ENCODE data around the gene MUC2.

MUC2 gene

DNA sequence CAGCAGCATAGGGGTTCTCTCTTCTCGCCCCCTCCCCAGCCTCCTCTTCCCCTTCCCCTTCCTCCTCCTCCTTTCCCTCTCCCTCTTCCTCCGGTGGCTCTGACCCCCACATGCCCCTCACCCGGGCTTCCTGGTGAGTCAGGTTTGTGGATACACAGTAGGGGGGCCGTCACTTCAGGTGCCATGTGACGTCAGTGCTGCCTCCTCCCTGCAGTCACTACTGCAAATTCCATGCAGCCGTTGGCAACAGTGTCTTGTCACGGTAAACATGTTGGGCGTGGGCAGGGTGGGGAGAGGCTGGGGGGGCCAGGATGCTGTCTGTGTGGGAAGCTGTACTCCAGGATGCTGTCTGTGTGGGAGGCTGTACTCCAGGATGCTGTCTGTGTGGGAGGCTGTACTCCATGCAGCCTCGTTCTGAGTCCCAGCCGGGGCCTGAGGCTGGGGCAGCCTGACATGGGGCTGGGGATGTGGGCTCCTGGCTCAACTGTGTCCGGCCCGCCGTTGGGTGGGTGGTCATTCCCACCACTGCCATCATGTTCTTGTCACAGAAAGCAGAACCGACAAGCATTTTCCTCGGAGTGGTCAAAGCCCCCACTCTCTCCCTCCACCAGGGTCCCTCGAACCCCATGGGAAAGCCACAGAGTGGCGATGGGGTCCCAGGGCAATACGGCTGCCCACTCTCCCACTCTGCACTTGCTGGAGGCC lies 2.4 kb upstream of the MUC2 start:
- TF ChIP-seq ZNF384 (IDR thresholded peaks at IDR 0.05) (no peak), FOXA1 (IDR thresholded peaks at IDR 0.05) (no peak), PKNOX1 (IDR thresholded peaks at IDR 0.05) (no peak), BHLHE40 (IDR thresholded peaks at IDR 0.05; ENCODE audit: borderline replicate concordance) (no peak), L3MBTL2 (conservative IDR thresholded peaks at IDR 0.05) (no peak), FOXK2 (IDR thresholded peaks at IDR 0.05) (no peak), LEF1 (IDR thresholded peaks at IDR 0.05; ENCODE audit: borderline replicate concordance) (no peak), FOXM1 (IDR thresholded peaks at IDR 0.05; ENCODE audit: borderline replicate concordance) (no peak), NFRKB (IDR thresholded peaks at IDR 0.05) (no peak), HDGF (IDR thresholded peaks at IDR 0.05; ENCODE audit: borderline replicate concordance) (no peak)
- CTCF ChIA-PET = interaction anchor here (0.7 kb wide), 1 partner anchor 81 kb away, joined by 3 read pairs; no protein-coding TSS in a partner anchor
- DNase-seq (ENCODE audit: extremely low spot score) = no peak
- POLR2A ChIA-PET = no interaction called here

- ChIA-PET CTCF (interaction anchor here (0.7 kb wide), 1 partner anchor 82 kb away, joined by 3 read pairs; no protein-coding TSS in a partner anchor), POLR2A (no interaction called here)
- DNase-seq (ENCODE audit: extremely low spot score) = no peak
- TF ChIP-seq FOXK2 (IDR thresholded peaks at IDR 0.05) (no peak), PKNOX1 (IDR thresholded peaks at IDR 0.05) (no peak), BHLHE40 (IDR thresholded peaks at IDR 0.05; ENCODE audit: borderline replicate concordance) (no peak), ARNT (IDR thresholded peaks at IDR 0.05) (no peak), FOXA1 (IDR thresholded peaks at IDR 0.05) (no peak), TARDBP (IDR thresholded peaks at IDR 0.05) (no peak), ELF4 (IDR thresholded peaks at IDR 0.05) (no peak), L3MBTL2 (conservative IDR thresholded peaks at IDR 0.05) (no peak), SUZ12 (IDR thresholded peaks at IDR 0.05) (no peak), ZNF384 (IDR thresholded peaks at IDR 0.05) (no peak), FOXM1 (IDR thresholded peaks at IDR 0.05; ENCODE audit: borderline replicate concordance) (no peak), SP1 (IDR thresholded peaks at IDR 0.05) (no peak), HDGF (IDR thresholded peaks at IDR 0.05; ENCODE audit: borderline replicate concordance) (no peak), LEF1 (IDR thresholded peaks at IDR 0.05; ENCODE audit: borderline replicate concordance) (no peak), CTBP1 (IDR thresholded peaks at IDR 0.05; ENCODE audit: borderline replicate concordance) (no peak), NFRKB (IDR thresholded peaks at IDR 0.05) (no peak)
Measured at GRCh38 chr11:1072821-1073231, 1.8 kb upstream of the MUC2 start.

DNA sequence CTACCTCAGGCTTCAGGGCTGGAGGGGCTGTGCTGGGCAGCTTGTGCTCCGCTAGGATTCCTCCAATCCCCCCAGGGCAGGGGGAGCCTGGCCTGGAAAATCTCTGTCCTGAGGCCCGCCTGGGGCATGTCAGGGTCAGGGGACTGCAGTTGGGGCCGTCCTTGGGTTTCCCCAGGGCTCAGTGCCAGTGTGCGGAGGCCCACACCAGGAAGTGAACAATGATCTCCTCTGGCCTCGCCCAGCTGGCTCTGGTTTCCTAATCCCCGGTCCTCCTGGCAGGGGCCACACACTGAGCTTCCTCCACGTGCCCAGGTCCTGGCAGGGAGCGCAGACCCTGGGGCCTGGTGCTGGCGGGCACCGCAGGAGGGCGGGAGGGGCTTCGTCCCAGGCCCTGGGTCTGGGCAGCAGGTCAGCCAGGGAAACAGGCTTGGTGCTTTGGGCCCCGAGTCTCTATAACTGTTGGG lies 1.4 kb upstream of the MUC2 start:
- no peak for DNase-seq (ENCODE audit: extremely low spot score)
- ChIA-PET POLR2A (no interaction called here), CTCF (interaction anchor here (0.7 kb wide), 1 partner anchor 82 kb away, joined by 3 read pairs; no protein-coding TSS in a partner anchor)
- TF ChIP-seq BHLHE40 (IDR thresholded peaks at IDR 0.05; ENCODE audit: borderline replicate concordance) = no peak
- no peak for TF ChIP-seq LEF1 (IDR thresholded peaks at IDR 0.05; ENCODE audit: borderline replicate concordance)
- TF ChIP-seq FOXM1 (IDR thresholded peaks at IDR 0.05; ENCODE audit: borderline replicate concordance) = no peak
- no peak for TF ChIP-seq ELF4 (IDR thresholded peaks at IDR 0.05)
- TF ChIP-seq NFRKB (IDR thresholded peaks at IDR 0.05) = no peak
- no peak for TF ChIP-seq PKNOX1 (IDR thresholded peaks at IDR 0.05)
- TF ChIP-seq TARDBP (IDR thresholded peaks at IDR 0.05) = no peak
- no peak for TF ChIP-seq L3MBTL2 (conservative IDR thresholded peaks at IDR 0.05)
- no peak for TF ChIP-seq FOXK2 (IDR thresholded peaks at IDR 0.05)
- TF ChIP-seq FOXA1 (IDR thresholded peaks at IDR 0.05) = no peak
- no peak for TF ChIP-seq ARNT (IDR thresholded peaks at IDR 0.05)
- TF ChIP-seq CTBP1 (IDR thresholded peaks at IDR 0.05; ENCODE audit: borderline replicate concordance) = no peak
- no peak for TF ChIP-seq SP1 (IDR thresholded peaks at IDR 0.05)
- TF ChIP-seq SUZ12 (IDR thresholded peaks at IDR 0.05) = no peak
- no peak for TF ChIP-seq ZNF384 (IDR thresholded peaks at IDR 0.05)
- no peak for TF ChIP-seq HDGF (IDR thresholded peaks at IDR 0.05; ENCODE audit: borderline replicate concordance)

DNA sequence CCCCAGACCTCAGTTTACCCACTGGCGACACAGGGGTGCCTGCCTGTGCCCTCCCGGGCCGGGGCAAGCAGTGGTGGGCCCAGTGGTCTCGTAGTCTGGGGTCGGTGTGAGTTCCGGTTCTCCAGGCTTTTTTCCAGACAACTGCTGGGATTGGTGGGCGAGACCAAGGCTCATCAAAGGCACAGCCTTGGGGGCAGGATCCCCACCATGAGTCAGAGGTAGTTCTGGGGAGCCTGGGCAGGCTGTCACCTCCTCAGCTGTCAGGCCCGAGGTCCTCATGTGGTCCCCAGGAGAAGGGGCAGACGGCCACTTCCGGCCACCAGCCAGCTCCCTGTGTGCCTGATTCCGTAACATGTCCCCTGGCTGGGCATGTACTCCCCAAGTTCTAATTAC lies 827 bp upstream of the MUC2 start:
- ChIA-PET POLR2A (no interaction called here), CTCF (no interaction called here)
- TF ChIP-seq TARDBP (IDR thresholded peaks at IDR 0.05) (no peak), FOXM1 (IDR thresholded peaks at IDR 0.05; ENCODE audit: borderline replicate concordance) (no peak), SUZ12 (IDR thresholded peaks at IDR 0.05) (no peak), ARNT (IDR thresholded peaks at IDR 0.05) (no peak), FOXA1 (IDR thresholded peaks at IDR 0.05) (no peak), ELF4 (IDR thresholded peaks at IDR 0.05) (no peak), PKNOX1 (IDR thresholded peaks at IDR 0.05) (no peak), L3MBTL2 (conservative IDR thresholded peaks at IDR 0.05) (no peak), NFRKB (IDR thresholded peaks at IDR 0.05) (no peak), LEF1 (IDR thresholded peaks at IDR 0.05; ENCODE audit: borderline replicate concordance) (no peak), SP1 (IDR thresholded peaks at IDR 0.05) (no peak), BHLHE40 (IDR thresholded peaks at IDR 0.05; ENCODE audit: borderline replicate concordance) (no peak), CTBP1 (IDR thresholded peaks at IDR 0.05; ENCODE audit: borderline replicate concordance) (no peak)
- no peak for DNase-seq (ENCODE audit: extremely low spot score)

GRCh38 chr11:1075341-1075911 lies 752 bp downstream of the MUC2 start:
- DNase-seq (ENCODE audit: extremely low spot score) = no peak
- CTCF ChIA-PET = no interaction called here
- POLR2A ChIA-PET = no interaction called here
- TF ChIP-seq PKNOX1 (IDR thresholded peaks at IDR 0.05) (no peak), FOXM1 (IDR thresholded peaks at IDR 0.05; ENCODE audit: borderline replicate concordance) (no peak), BHLHE40 (IDR thresholded peaks at IDR 0.05; ENCODE audit: borderline replicate concordance) (no peak), SUZ12 (IDR thresholded peaks at IDR 0.05) (no peak), ZNF384 (IDR thresholded peaks at IDR 0.05) (no peak), NFRKB (IDR thresholded peaks at IDR 0.05) (no peak), FOXA1 (IDR thresholded peaks at IDR 0.05) (no peak), ELF4 (IDR thresholded peaks at IDR 0.05) (no peak), HDGF (IDR thresholded peaks at IDR 0.05; ENCODE audit: borderline replicate concordance) (no peak), CTBP1 (IDR thresholded peaks at IDR 0.05; ENCODE audit: borderline replicate concordance) (no peak), ARNT (IDR thresholded peaks at IDR 0.05) (no peak), FOXK2 (IDR thresholded peaks at IDR 0.05) (no peak), L3MBTL2 (conservative IDR thresholded peaks at IDR 0.05) (no peak)

Data from HEK293T (cell line).